Measurements from ENCODE around the gene CHST9.

CHST9 gene

DNA sequence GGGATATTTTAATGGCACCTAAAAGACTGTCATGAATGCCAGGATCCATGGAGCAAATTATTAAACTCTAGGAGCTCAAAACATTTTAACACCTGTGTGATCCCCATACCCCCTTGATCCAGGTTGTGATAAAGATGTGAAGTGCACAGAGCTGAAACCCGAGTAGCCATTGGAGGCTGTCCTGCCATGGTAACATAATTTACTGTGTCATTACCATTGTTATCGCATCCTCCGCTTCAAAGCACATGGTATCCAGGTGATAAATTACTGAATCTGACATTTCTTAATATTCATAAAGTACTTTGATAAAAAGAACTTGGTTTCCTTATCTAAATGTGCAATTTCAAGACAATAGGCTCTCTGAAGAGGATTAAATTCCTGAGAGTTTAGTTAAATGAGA is 109.3 kb downstream of the CHST9 start:
- DNase-seq = no peak

DNA sequence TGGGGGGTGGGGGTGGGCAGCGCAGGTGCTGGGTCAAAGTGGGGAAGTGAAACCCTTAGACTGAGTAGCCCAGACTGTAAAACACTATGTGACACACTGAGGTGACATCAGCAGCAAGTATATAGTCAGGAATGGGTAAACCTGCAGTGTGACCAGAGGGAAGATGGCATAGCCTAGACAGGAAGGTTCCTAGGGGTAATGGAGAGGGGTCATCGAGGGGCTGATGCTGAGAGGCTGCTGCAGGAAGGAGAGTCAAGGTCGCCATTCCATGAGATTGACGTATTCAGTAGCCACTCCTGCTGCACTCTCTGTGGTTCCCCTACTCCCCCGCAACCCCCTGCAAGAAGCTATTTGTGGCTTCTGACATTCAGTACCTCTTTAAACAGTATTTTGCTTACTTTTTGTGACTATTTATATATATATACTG is 111.7 kb downstream of the CHST9 start:
- DNase-seq = no peak

DNA sequence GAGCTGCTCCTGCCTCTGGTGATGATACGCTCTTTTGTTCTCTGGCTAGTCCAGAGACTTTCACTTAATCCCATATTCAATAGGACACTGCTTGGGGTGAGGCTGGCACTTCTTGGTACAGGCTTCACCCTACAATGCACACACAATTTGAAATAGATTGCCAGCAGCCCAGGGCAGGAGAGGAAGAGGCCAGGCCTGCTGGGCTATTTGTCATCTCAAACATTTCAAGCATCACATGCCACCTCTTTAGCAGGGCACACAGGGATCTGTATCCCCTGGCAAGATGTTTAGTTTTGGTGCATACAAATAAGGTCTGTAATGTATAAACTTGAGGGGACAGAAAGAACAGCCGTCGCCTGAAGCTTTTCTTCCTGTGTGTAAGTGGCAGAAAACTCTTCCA is 120.4 kb downstream of the CHST9 start:
- no peak for DNase-seq

DNA sequence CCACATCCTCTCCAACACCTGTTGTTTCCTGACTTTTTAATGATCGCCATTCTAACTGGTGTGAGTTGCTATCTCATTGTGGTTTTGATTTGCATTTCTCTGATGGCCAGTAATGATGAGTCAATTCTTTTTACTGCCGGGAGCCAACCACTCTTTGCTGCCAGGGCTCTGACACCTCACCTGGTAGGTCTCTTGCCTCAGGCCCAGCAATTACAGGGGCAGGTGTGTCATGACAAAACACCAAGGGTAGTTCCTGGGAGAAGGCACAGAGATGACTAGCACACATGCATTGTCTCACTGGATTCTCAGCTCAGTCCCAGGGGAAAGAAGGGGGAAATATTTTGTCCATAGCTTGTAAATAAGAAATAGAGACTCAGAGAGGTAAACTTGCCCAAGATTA is 122.3 kb downstream of the CHST9 start:
- no peak for DNase-seq

DNA sequence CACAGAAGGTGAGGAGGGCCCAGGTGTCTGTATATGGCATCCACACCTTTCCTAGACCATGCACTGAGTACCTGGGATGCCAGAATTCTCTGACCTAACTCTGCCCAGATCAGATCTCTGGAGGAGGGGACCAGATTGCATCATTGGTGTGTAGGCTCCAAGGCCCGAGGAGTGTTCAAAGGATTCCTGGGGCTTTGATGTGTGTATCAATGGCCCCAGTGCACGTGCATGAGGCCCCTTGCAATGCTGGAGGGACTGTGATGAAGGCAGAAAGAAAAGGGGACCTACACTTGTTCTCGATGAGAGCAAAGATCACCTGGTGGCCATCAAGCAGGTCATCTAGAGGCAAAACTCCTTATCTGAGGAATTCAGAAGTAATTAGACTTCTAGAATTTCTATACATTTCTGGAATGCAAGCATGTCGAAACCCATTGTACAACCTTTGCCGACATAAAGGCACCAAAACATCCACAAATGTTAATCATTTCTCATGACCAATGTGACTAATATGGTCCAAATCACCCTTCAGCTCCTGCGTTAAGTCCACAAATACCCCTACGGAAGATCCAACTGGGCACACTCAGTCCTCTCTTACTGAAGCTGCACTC is 123.5 kb downstream of the CHST9 start:
- no peak for DNase-seq

DNA sequence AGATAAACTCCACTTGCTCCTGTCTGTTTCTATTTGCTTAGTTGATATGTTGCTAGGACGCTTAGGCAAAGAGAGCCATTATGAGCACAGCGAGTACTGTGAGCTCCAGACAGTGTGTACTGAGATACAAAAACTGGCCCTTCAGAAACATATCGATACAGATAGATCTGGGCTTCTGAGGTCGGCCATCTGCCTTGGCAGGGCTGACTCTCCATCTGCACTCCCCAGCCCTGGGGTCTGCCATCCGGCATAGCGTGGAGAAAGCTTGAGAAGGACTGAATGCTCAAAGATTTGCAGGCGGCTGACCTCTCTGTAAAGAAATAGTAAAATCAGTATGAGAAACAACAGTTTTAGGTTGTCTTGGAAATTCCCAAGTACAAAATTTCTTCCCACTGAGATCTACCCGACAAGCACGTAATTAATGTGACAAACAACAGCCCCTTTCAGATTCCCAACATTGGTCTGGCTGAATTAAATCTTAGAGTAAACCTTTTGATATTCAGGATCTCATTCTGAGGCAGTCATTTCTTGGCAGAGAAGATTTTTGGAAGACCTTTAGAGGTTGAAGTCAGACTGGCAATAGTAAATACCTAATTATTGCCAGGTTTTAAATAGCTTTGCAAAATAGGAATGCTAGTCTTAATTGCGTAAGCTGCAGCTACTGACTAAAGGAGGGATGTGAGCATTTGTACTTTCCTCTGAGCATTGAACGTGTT is 127.4 kb downstream of the CHST9 start:
- DNase-seq = no peak

DNA sequence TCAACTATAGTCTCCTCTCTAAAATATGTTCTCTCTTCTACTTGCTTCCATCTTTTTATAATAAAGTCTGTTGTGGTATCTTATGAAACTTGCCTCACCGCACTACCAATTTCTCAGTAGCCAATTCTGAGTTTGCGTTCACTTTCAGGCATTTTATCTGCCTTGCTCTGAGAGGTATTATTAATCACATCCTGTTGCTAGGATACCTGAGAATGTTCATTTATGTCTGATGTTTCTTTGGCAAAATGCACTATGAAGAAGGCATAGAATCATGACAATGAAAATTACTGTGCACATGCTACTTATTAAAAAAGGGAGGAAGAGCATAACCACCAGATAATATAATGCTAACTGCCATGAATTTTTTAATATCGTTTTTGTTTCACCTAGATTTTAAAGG is 130.2 kb downstream of the CHST9 start:
- no peak for DNase-seq

DNA sequence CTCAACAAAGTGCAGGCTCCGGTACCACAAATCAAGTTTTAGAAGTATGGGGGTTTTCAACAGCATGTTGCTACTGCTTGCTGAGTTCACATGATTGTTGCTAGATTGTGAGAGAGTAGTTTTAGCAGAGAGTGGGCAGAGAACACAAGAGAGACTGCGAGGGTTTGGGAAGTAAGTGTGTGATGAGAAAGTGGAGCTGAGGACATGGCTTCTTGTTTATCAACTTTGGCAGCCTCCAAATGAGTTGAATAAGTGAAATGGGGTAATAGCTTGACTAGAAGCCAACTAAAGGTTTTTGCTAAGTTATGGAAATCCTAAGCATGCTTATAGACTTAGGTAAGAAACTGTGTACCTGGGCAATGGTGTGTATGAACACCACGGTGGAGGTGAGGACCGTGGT is 135.1 kb downstream of the CHST9 start:
- DNase-seq = no peak

DNA sequence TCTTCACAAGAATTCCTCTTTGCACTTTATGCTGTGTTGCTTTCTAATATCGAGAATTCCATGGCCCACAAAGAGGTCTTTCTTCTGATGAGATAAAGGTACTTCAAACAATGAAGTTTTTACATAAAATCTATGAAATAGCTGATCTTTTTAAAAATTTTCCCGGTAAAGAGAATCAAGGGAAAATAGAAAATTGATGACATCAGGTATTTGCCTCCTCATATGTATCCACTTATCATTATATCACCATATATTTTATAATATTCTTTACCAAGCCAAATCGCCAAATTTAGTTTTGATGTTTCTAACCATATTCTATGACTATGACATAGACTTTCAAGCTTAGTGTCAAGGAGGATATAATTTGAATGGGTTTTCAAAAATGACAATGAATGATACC is 139.8 kb downstream of the CHST9 start:
- no peak for DNase-seq

DNA sequence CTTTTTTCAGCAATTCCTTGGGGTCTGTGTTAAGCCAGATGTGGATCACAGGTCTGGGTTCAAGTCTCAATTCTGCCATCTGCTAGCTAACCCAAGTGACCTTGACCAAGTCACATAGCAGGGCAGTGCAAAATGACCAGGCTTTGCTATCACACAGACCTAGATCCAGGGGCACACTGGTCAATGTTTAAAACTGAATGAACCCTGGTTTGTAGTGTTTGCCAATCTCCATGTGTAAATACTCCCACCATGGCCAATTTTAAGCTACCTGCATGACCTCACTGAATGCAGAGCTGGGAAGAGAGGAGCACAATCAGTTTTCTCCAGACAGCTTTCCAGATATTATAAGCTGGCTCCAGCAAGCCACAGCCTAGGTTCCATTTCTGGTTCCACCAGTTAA is 142.9 kb downstream of the CHST9 start:
- DNase-seq = no peak

DNA sequence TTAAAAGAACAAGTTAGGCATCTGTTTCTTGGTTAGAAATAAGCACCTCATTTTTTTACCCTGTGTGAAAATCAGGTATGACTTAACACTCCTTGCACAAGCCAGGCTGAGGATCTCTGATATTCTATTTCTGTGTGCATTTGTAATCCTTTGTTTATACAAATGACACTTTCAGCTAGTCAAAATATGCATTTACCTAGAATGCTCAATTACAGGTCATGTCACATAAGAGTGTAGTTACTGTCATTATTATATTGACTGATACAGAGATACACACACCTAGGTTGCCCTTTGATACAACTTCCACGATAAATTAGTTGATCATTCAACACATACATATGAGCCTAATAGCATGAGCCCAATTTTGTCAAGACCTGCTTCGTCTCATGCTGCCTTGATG is 144.3 kb downstream of the CHST9 start:
- no peak for DNase-seq

DNA sequence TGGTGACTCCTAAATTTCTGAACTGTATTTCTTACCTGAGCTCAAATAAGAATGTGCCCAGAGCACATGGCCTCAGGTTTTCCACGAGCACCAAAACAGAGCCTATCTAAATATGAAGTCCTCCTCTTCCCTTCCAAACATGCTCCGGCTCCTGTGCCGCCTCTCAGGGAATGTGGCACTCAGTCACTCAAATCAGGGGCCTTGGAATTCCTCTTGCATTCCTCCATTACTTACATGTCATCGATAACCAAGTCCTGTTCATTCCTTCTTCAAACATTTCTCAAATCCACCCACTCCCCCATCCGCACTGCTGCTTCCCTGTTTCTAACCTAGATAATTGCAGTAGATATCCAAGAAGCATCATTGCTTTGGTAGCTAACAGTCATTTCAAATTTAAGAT is 151.4 kb downstream of the CHST9 start:
- DNase-seq = no peak

DNA sequence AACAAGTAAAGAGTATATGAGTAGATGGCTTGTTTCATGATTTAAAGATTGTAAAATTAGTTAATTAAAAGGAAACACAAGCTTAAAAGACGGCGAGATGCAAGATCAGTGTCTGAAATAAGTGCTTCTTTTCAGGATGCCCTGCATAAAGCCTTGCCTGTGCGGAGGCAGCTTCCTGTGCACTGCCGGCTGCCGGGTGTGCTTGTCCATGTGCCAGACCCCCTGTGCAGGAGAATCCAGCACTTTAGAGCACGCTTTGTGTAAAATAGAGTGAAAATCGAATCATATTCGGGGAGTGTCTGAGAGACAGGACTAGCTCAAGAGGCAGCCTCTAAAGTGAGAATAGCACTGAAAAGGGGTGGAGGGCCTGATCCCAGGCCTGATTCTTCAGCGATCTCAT is 154.7 kb downstream of the CHST9 start:
- no peak for DNase-seq

DNA sequence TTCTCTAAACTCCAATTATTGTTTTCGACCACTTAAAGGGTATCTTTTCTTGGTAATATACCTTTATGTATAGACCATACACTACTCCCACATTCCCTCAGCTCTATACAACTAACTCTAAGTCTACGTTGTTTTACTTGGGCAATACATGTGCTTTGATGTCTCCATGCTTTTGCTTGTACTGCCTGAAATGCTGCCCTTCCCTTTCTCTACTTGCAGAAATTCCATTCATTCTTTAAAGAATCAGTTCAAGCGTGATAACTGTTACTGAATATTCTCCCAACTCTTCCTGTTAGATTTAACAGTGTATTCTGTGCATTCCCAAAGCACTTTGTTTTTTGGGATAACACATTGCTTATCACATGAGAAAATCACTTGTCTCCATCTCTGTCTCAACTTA is 162.6 kb downstream of the CHST9 start:
- no peak for DNase-seq

DNA sequence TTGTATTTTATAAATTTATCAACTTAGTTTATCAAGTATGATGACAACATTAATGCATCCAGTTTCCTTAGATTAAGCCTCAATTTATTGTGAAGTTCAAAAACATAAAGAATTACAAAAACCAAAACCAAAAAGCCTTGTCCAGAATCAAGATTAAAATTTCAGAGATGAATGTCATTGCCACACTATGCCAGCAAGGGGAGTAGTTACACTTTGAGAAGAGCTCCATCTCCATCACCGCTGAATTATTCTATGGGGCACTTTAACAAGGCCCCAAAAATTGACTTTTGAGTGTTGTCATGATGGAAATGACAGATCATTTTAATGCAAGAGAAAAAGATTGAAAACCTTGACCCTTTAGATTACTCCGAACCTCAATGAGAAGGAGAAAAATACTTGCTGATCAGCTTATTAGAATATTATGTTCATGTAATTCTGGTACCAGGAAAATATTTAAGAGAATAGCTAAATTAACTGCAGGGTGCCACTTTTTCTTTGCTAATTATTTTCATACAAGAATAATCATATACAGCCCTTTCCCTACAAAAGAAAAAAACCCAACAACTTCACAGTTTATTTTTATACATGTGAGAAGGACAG is 167.1 kb downstream of the CHST9 start:
- DNase-seq = no peak

DNA sequence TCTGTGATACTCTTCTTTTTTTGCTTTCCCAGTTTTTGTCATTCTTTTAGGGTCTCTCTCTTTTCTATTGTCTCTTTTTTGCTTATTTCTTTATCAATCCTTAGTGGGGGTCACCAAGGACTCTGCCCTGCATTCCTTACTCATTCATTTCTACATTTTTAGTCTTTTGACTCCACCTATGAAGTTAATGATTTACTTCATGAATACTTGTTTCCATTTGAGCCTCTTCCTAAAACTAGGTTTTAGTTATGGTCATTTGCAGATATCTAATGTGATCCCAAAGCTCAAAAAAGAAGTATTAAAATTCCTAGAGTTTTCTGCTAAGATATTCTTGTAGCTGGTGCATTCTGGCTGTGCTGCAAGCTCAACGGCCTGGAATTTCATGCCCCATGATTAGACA is 170.3 kb downstream of the CHST9 start:
- DNase-seq = no peak

DNA sequence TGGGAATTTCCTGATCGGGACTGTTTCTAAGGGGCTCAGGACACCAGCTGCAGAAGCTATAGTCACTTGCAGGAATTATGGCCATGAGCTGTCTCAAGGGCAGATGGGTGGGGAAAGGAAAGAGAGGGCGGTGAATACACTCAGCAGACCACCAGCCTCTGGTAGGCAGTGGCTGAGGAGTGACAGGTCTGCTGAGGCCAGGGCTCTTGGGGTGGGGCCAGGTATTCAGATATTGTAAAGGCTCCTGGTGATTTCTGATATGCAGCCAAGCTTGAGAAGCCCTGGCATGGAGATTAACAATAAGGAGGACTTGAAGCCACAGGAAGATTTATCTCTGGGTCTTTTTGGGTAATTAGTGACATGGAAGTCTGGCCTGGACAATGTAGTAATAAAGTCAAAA is 174.3 kb downstream of the CHST9 start:
- DNase-seq = no peak

DNA sequence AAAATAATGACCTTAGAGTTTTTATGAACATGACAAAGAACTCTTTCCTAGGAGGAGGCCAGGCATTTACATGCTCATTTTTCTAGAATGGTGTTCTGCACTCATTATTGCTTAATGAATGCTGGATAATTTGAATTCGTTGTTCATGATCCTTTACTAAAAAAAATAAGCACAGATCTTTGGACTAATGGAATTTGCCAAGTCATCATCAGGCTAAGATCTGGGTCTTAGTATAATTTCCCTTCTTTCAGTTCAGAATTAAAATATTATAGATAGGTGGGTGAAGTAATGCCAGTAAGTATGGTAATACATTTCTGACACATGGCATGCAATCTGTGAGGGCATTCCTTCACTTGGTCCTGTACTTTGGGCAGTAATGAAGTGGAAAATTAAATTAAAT is 175.8 kb downstream of the CHST9 start:
- DNase-seq = no peak

DNA sequence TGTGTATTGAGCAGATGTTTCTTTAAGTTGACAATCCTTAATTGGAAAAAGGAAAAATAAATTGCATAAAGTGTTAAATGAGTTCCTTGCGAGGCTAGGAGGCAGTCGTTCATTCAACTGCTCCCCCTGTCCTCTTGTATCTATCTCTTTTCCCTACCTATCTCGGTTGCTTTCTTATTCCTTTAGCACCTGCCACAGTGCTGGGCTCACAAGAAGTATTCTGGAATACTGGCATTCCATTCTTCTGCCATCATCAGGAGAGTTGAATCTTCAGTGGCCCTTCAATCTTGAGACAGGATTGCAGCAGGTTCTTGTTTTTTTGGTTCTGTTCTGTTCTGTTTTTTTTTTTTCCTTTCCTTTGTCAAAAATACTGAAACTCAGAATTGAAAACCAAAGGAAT is 176.5 kb downstream of the CHST9 start:
- no peak for DNase-seq

DNA sequence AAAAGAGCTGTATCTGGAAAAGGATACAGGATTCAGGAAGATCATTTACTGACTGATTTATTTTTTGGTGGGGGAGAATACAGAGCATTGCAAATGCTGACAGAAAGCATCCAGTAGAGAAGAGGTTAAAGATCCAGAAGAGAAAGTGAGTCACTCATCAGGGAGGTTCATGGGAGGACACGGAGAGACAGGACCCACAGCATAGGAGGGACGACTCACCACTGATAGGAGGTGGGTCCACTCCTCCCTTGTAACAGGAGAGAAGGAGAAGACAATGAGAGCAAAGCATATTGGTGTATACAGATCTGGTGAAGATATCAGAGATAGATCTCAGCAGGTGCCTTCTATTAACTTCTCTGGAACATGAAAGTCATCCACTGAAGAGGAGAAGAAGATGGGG is 177.2 kb downstream of the CHST9 start:
- DNase-seq = no peak

DNA sequence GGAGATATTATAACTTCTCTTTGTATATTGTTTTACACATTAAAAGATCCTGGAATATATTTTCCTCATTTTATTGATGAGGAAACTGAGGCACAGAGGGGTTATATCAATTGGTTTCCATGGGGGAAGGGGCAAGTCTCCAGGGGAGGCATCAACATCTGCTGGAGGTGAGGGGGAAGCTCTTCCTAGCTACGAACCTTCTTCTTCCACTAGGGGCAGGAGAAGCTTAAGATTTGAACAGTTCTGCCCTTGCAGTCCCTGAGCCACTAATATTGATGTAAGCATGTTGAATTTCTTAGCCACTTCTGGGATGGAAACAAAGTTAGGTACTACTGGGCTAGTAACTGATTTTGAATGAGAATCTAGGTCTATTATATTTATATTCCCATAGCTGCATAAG is 179.5 kb downstream of the CHST9 start:
- DNase-seq = no peak

DNA sequence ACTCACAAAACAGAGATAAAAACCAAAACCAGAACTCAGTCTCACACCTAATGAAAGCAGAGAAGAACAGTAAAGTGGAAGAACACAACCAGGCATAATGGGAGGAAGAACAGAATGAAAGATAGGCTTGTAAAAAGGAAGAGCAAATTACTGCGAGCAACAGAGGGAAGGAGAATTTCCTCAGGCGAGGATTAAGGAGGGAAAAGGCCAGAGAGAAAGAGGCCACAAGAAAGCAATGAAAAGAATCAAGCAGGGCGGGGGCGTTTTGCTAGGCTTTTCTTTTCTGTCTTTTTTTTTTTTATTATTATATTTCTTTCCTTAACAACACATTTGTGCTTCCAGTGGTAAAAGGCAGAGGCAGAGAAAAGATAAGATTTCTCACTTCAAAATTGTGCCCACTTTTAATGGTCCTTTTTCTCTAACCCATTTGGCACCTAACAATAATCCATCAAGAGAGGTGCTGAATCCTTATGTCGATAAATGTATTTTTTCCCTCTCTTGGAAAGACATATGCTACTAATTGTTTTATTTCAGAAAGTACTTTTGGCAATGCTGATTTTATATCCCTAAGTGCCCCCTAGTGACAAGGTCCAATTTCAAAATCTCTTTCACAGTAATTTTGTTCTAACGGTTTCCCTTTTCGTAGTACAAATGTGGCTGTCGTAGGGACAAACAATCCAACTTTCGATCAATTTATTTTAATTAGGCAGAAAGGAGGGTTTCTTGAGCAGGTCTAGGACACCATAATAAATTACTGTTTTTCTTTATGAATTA is 180.9 kb downstream of the CHST9 start:
- no peak for DNase-seq

DNA sequence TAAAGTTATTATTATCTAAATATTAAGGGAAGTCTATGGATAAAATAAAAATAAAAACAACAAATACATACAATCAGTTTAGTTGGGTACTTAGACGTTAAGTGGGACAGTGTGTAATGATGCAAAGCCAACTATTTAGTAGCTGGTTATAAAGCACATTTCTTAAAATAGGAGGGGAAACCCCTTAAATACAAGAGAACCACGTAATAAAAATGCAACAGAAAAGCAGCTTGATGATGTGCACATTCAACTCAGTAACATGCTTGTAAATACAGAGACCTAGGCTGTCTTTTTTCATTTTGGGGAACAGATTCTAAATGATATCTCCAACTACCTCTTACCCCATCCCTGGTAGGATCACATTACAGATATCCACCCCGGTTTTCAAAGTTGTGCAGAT is 185.3 kb downstream of the CHST9 start:
- no peak for DNase-seq

DNA sequence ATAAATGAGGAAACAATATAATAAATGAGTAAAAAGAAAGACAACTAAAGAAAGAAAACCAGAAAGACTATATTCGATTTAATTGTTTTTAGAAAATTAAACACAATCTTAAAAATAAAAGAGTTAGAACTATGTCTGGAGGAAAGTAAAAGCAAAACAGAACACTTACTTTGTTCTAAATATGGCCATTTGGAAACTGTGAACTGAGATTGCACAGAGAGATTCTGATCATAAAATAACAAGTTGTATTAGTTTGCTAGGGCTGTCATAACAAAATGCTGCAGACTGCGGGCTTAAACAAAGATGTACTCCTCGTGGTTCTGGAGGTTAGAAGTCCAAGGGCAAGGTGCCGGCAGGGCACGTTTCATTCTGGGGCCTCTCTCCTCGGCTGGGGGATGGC is 191.5 kb downstream of the CHST9 start:
- no peak for DNase-seq
